GM23338 (cell line): Measurements from ENCODE around the gene P3H4. TPM values are rescaled to one million over a fixed set of nuclear protein-coding genes. Genes with fewer than 3 reads are reported as not detected.
A peak's percentile ranks its signal among the peaks of the same experiment; 100 is the strongest.

Experiments used
- ATAC-seq: fragments of 200-7000 bp; cut with Tn5 transposase; 3 replicates; pipeline ENCODE4 v1.9.1; 2020
- DNase-seq: peaks from one replicate; pipeline ENCODE4 v3.0.0-alpha.2; 2015; ENCODE audit warnings: low spot score
- H2AFZ ChIP-seq: fragments of 200-600 bp; sonication (generic); 2 replicates; pipeline ENCODE4 v1.8.0; 2016; ENCODE audit warnings: antibody characterized with exemption, mild to moderate bottlenecking, moderate library complexity
- H3F3A ChIP-seq: fragments of 200-600 bp; sonication (generic); replicated peaks from 2 replicates; pipeline ENCODE4 v1.8.0; 2017; ENCODE audit warnings: antibody characterized with exemption, mixed run types, low read depth
- H3K27ac ChIP-seq: fragments of 200-600 bp; sonication (generic); 2 replicates; pipeline ENCODE4 v1.6.1; 2016; ENCODE audit warnings: low read depth
- H3K27me3 ChIP-seq: fragments of 200-600 bp; sonication (generic); 2 replicates; pipeline ENCODE4 v1.8.0; 2016; ENCODE audit warnings: mild to moderate bottlenecking, mixed run types, moderate library complexity; ENCODE audit not compliant: insufficient read depth
- H3K36me3 ChIP-seq: fragments of 200-600 bp; sonication (generic); 2 replicates; pipeline ENCODE4 v1.8.0; 2016; ENCODE audit warnings: mild to moderate bottlenecking; ENCODE audit not compliant: insufficient read depth
- H3K4me1 ChIP-seq: fragments of 200-600 bp; sonication (generic); 2 replicates; pipeline ENCODE4 v1.8.0; 2016; ENCODE audit warnings: mild to moderate bottlenecking, moderate library complexity; ENCODE audit not compliant: insufficient read depth
- H3K4me2 ChIP-seq: fragments of 200-600 bp; sonication (generic); 2 replicates; pipeline ENCODE4 v1.7.1; 2017; ENCODE audit warnings: mixed run types
- H3K4me3 ChIP-seq: fragments of 200-600 bp; sonication (generic); 2 replicates; pipeline ENCODE4 v1.6.1; 2016; ENCODE audit warnings: mixed run types
- H3K79me2 ChIP-seq: fragments of 200-600 bp; sonication (generic); replicated peaks from 2 replicates; pipeline ENCODE4 v1.8.0; 2017; ENCODE audit warnings: mild to moderate bottlenecking; ENCODE audit not compliant: insufficient read depth
- H3K9me2 ChIP-seq: fragments of 200-600 bp; sonication (generic); 2 replicates; pipeline ENCODE4 v1.8.0; 2017; ENCODE audit not compliant: insufficient read depth
- H4K20me1 ChIP-seq: fragments of 200-600 bp; sonication (generic); replicated peaks from 2 replicates; pipeline ENCODE4 v1.8.0; 2017; ENCODE audit warnings: mild to moderate bottlenecking; ENCODE audit not compliant: insufficient read depth
- H3K27ac Mint-ChIP-seq: 2 replicates; pipeline ENCODE4 v1.8.0; 2020; ENCODE audit warnings: inconsistent platforms, mild to moderate bottlenecking, moderate library complexity, mixed read lengths
- H3K27me3 Mint-ChIP-seq: 3 replicates; pipeline ENCODE4 v1.8.0; 2022; ENCODE audit warnings: low read depth, mild to moderate bottlenecking, moderate library complexity, mixed read lengths, inconsistent platforms; ENCODE audit not compliant: insufficient read depth, poor library complexity
- H3K36me3 Mint-ChIP-seq: 3 replicates; pipeline ENCODE4 v1.8.0; 2021; ENCODE audit warnings: low read depth, mild to moderate bottlenecking, inconsistent platforms, moderate library complexity, mixed read lengths
- H3K4me1 Mint-ChIP-seq: 3 replicates; pipeline ENCODE4 v1.8.0; 2020; ENCODE audit warnings: mild to moderate bottlenecking, inconsistent platforms, mixed read lengths
- H3K4me3 Mint-ChIP-seq: 3 replicates; pipeline ENCODE4 v1.8.0; 2021; ENCODE audit warnings: moderate library complexity, mild to moderate bottlenecking, inconsistent platforms, mixed read lengths
- H3K9me3 Mint-ChIP-seq: 3 replicates; pipeline ENCODE4 v1.8.0; 2020; ENCODE audit warnings: moderate library complexity, mild to moderate bottlenecking, inconsistent platforms, mixed read lengths
- CREB1 ChIP-seq: fragments of 250-450 bp; sonication (Bioruptor Pico); IDR thresholded peaks from 2 replicates; pipeline ENCODE4 v1.5.0; 2020; ENCODE audit warnings: low read depth, mild to moderate bottlenecking, moderate library complexity
- CTCF ChIP-seq, 2 experiments: fragments of 200-600 bp in 1 of 2; sonication (generic) in 1 of 2; conservative IDR thresholded peaks; 2 replicates each; pipeline versions ENCODE4 v1.5.1 to v1.6.1; 2016 to 2017; ENCODE audit warnings: antibody characterized with exemption in 2 of 2, low read depth in 2 of 2, mild to moderate bottlenecking in 2 of 2, moderate library complexity in 1 of 2
- ZNF114 ChIP-seq: fragments of 250-450 bp; sonication (Bioruptor Pico); IDR thresholded peaks from 2 replicates; pipeline ENCODE4 v1.5.0; 2020; ENCODE audit warnings: mild to moderate bottlenecking, moderate library complexity
- ZNF331 ChIP-seq: fragments of 250-450 bp; sonication (Bioruptor Pico); IDR thresholded peaks from 2 replicates; pipeline ENCODE4 v1.5.0; 2020; ENCODE audit warnings: low read depth, mild to moderate bottlenecking, moderate library complexity
- polyA plus RNA-seq: library from polyadenylated mRNA; unstranded; fragments of >200 nt; fragmentation: Nextera tagmentation; extraction: Ambion mirVana; gene quantifications from 2 replicates; pipeline ENCODE4 v1.2.1, GENCODE V29; 2016
- total RNA-seq: library from RNA; depleted of rRNA; stranded (reverse); fragments of >200 nt; shearing (Covaris generic); gene quantifications from 2 replicates; pipeline ENCODE4 v1.2.3, GENCODE V29; 2014

Gene P3H4
- total and polyA plus RNA-seq, 2 experiments from 2014 or later, result 16.0 to 33.3 TPM

GRCh38 chr17:41769346-41769862, 42.3 kb downstream of the P3H4 start:
- Mint-ChIP-seq H3K27ac (no peak overlapping the region; the same call in 1 of the 2 replicates), H3K4me3 (no peak overlapping the region), H3K36me3 (peaks cover 69% of the 10 kb centered on the region), H3K9me3 (no peaks in the 10 kb centered on the region), H3K27me3 (peaks cover 7% of the 10 kb centered on the region), H3K4me1 (peaks cover 29% of the 10 kb centered on the region)
- ATAC-seq (no peak), DNase-seq (no peak)
- Histone ChIP-seq H2AFZ (no peak overlapping the region), H3K4me3 (no peak overlapping the region), H3K27ac (no peak overlapping the region; the same call in 1 of the 2 replicates), H4K20me1 (no peaks in the 10 kb centered on the region), H3K4me1 (peaks cover 26% of the 10 kb centered on the region), H3K36me3 (peaks cover 15% of the 10 kb centered on the region), H3K4me2 (no peak overlapping the region), H3K27me3 (no peaks in the 10 kb centered on the region), H3F3A (0 out of 2 replicates have a peak, but pooled peaks cover 9% of the 10 kb centered on the region), H3K79me2 (peaks cover 8% of the 10 kb centered on the region), H3K9me2 (no peaks in the 10 kb centered on the region)
- no peak for TF ChIP-seq ZNF331 (CRISPR knock-in tag)

GRCh38 chr17:41768682-41769288, 43.0 kb downstream of the P3H4 start:
- no peaks in the 10 kb centered on the region for H3K27me3 ChIP-seq
- peaks cover 18% of the 10 kb centered on the region for H3K36me3 ChIP-seq
- Mint-ChIP-seq H3K27me3 (peaks cover 7% of the 10 kb centered on the region), H3K4me3 (no peak overlapping the region), H3K9me3 (no peaks in the 10 kb centered on the region), H3K27ac (no peak overlapping the region), H3K4me1 (peaks cover 23% of the 10 kb centered on the region), H3K36me3 (peaks cover 76% of the 10 kb centered on the region)
- no peak overlapping the region for H3K27ac ChIP-seq
- DNase-seq (no peak), ATAC-seq (no peak)
- H3K79me2 ChIP-seq, result peaks cover 6% of the 10 kb centered on the region; the same call in 1 of the 2 replicates
- no peak overlapping the region for H2AFZ ChIP-seq
- no peak overlapping the region for H3K4me3 ChIP-seq
- 0 out of 2 replicates have a peak, but pooled peaks cover 9% of the 10 kb centered on the region for H3F3A ChIP-seq
- no peak for TF ChIP-seq CREB1 (CRISPR knock-in tag)
- peak in 1 of 2 experiments; percentile 28; a peak in 1 of 4 replicates for TF ChIP-seq CTCF (conservative IDR thresholded peaks at IDR 0.05; ENCODE audit: low read depth in 2 of 2)
- H3K4me1 ChIP-seq, result peaks cover 22% of the 10 kb centered on the region
- H3K9me2 ChIP-seq, result no peaks in the 10 kb centered on the region
- H4K20me1 ChIP-seq, result no peaks in the 10 kb centered on the region
- no peak overlapping the region for H3K4me2 ChIP-seq

GRCh38 chr17:41767324-41768042, 44.3 kb downstream of the P3H4 start:
- Histone ChIP-seq H4K20me1 (no peaks in the 10 kb centered on the region), H3K79me2 (peaks cover 2% of the 10 kb centered on the region; the same call in 1 of the 2 replicates), H3K4me2 (no peak overlapping the region), H3K9me2 (no peaks in the 10 kb centered on the region), H3K27ac (no peak overlapping the region), H3K27me3 (no peaks in the 10 kb centered on the region), H3K36me3 (peaks cover 27% of the 10 kb centered on the region), H3K4me1 (peaks cover 9% of the 10 kb centered on the region), H2AFZ (no peak overlapping the region), H3K4me3 (no peak overlapping the region), H3F3A (0 out of 2 replicates have a peak, but pooled peaks cover 9% of the 10 kb centered on the region)
- Mint-ChIP-seq H3K4me1 (peaks cover 10% of the 10 kb centered on the region), H3K27me3 (peaks cover 6% of the 10 kb centered on the region), H3K36me3 (peaks cover 89% of the 10 kb centered on the region), H3K27ac (no peak overlapping the region), H3K4me3 (no peak overlapping the region), H3K9me3 (no peaks in the 10 kb centered on the region)
- no peak for DNase-seq
- ATAC-seq, result no peak
- TF ChIP-seq ZNF331 (CRISPR knock-in tag) (no peak), ZNF114 (no peak), CTCF (conservative IDR thresholded peaks at IDR 0.05; ENCODE audit: low read depth in 2 of 2) (no peak)
